NCI-H748 treated with DMSO at 0.1 percent for 48 hours (cell line): ENCODE measurements around the gene ELOVL5.

Experiments
- DNase-seq: peaks from one replicate; lab custom pipeline; 2025; lab: John Stamatoyannopoulos, UW

ELOVL5 gene

DNA sequence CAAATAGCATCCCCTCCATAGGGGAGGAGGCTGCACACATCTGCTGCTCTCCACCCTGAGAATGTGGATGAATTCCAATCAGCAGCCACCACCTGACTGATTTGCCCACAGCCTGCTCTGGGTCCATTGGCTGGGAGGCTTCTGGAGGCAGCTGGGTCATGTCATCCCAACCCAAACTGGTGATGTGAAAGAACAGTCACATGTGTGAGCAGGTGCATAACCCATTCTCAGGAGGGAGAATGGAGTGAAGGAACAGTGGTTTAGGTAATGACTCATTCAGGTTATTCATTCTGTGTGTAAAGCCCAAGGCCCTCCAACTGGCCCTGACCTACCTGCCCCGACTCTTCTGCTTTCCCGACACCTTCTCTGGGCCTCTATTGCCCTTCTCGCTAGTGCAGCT is 109.2 kb downstream of the ELOVL5 start:
- DNase-seq = no peak

DNA sequence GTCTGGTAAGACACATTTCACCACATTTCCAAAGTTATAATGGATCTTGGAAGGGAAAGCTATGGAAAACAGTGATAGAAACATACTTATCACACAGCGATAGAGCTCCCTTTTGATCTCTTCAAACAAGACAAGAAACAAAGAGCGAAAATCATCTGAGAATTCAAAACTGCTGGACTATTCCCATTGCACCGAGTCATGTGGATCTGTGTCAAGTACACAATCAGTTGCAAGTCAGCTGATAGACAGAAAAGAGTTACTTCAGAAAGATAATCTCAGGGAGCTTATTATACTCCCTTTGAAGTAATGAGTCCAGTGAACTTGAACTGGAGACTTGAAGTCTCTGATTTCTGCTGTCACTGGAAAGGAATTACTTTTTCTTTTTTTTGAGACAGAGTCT is 110.4 kb downstream of the ELOVL5 start:
- DNase-seq = no peak

DNA sequence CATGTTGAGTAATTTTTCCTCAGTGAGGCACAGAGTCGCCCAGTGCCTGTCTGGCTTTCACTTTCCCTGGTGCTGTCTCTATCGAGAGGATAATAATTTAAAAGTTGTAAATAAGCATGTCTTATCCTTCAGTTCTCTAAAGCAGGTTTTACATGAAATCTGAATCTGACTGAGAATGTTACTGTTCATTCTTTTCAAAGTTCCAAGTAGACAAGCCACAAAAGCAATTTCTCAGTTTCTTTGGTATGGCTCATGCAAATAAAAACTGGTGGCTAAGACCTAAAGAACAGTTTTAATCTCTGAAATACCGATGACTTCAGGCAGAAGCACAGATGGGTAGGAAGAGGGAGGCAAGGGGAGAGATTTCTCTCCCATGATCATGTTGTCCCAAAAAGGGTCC is 112.5 kb downstream of the ELOVL5 start:
- DNase-seq = no peak

DNA sequence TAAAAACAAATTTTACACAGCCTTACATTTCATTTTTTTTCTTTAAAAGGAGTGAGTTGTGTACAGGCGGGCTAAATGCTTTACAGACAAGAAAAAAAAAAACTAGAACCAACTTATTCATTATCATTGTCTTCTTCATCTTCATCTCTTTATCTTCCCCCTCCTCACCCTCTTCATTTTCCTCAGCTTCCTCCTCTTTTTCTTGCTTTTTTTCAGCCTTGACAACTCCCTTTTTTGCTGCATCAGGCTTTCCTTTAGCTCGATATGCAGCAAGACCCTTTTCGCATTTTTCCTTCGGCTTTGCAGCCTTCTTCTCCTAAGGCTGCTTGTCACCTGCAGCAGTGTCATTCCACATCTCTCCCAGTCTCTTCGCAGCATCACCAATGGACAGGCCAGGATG is 113.2 kb downstream of the ELOVL5 start:
- DNase-seq = no peak

DNA sequence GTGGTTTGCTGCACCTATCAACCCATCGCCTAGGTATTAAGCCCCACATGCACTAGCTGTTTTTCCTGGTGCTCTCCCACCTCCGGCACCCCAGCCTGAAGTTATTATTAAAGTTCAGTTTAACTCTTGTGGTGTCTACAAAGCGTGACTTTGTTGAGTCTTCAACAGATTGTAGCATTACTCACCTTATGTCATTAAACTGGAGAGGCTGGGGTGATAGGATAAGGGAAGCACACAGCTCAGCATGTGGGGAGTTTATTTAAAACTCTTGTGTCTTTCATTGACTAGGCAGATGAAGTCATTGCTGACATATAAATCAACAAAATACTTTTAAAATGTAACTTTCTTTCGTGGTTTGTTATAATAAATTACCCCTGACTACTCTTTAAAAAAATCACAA is 115.4 kb downstream of the ELOVL5 start:
- no peak for DNase-seq

DNA sequence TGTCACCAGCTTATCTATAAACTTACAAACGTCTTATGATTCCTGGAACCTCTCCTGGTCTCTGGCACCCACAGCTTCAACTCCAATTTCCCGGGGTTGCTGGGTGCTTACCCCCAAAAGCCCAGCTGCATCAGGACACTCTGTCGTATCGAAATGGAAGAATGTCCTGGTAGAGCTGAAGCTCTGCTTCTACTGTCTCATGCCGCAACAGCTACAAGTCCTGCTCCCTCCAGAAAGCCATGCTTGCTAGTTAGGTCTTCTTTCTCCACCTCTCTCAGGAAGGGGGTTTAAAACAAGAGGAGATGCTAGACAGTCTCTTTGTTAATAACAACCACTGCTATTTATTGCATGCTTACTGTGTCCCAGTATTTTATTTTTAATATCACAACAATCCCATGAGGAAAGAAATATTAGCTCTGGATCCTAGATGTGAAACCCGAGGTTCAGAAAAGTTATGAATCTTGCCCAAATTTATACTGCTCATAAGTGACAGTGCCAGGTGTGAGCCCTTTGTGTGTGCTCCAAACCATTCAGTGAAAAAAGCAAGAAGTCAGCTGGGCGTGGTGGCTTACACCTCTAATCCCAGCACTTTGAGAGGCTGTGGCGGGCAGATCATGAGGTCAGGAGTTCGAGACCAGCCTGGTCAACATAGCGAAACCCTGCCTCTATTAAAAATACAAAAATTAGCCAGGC is 117.8 kb downstream of the ELOVL5 start:
- no peak for DNase-seq

DNA sequence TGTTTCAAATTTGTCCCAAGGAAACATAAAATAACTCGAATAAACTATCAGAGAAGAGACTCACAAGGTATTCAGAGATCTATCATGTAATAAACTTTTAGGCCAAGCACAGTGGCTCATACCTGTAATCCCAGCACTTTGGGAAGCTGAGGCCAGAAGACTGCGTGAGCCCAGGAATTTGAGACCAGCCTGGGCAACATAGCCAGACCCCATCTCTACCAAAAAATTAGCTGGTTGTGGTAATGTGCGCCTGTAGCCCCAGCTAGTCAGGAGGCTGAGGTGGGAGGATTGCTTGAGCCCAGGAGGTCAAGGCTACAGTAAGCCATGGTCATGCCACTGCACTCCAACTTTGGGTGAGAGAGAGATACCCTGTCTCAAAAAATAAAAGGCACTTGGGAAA is 120.9 kb downstream of the ELOVL5 start:
- DNase-seq = no peak

DNA sequence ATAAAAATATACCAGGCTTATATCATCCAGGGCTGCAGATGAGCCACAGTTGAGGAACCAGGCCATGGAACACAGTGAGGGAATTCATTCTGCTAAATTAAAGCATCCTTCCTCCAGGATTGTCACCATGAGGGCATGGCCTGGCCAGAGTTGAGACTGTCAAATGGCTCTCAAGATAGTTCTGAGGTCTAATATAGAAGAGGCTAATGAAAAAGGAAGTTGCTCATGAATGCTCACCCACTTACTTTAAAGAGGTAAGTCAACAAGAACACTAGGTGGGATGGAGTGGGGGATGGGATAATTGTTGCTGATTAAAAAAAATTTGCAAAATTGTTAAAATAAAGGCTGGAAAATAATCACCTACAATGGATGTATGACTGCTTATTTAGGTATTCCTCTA is 128.1 kb downstream of the ELOVL5 start:
- no peak for DNase-seq
